ENCODE data around the gene TIMM13. TPM values are rescaled to one million over a fixed set of nuclear protein-coding genes. Genes with fewer than 3 reads are reported as not detected.
A peak's percentile ranks its signal among the peaks of the same experiment; 100 is the strongest.

The TIMM13 gene
- total and polyA plus RNA-seq, 10 of the 15 experiments (the other 5 are each of a cell fraction or from before 2014, with no cell fraction given), result 9.9 to 205 (median 63.6) TPM

DNA sequence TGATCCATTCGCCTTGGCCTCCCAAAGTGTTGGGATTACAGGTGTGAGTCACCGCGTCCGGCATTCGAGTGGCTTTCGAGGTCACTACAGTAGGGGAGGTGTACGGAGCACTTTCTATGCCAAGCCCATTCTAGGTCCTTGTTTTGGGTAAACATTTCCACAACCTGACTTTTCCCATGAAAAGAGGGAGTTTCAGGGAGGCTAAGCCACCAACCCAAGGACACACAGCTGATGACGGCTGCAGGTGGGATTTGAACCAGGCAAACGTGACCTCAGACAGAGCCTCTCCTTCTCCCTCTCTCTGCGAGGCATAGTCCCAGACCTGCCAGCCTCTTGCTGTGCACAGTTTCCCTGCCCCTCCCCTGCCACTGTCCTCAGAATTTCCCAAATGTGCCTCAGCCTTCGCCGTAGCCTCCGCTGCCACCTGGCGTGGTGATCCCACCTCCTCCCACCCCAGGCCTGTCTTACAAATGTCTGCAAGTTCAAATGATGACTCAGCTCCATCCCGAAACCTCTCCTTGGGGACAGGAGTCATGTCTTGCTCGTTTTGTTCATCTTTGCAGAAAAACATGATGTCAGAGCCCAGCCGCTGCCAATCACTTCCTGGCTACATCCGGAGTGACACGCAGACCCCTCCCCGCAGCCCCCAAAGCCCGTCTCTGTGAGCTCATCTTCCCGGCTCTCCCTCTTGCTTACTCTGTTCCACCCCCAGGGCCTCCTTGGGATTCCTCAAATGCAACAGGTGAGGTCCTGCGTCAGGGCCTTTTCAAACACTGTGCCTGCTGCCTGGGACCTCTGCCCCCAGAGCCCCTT, 41.9 kb upstream of the TIMM13 start (continued):
- TF ChIP-seq IKZF1 (conservative IDR thresholded peaks at IDR 0.05) (peak; percentile 64), MYB (IDR thresholded peaks at IDR 0.05; ENCODE audit: borderline replicate concordance, low read depth, low read length) (no peak), ETV6 (conservative IDR thresholded peaks at IDR 0.05 in 1 of 2, IDR thresholded peaks at IDR 0.05 in 1 of 2; ENCODE audit: borderline replicate concordance in 1 of 2, low read depth in 1 of 2) (peak in 1 of 2 experiments; percentile 53; a peak in 2 of 4 replicates), ATF2 (IDR thresholded peaks at IDR 0.05; ENCODE audit: low read length) (peak; percentile 11; the same call in 1 of the 2 replicates), NFYA (IDR thresholded peaks at IDR 0.05; ENCODE audit: borderline replicate concordance, low read depth, low read length) (no peak), NFIC (IDR thresholded peaks at IDR 0.05; ENCODE audit: low read depth, low read length) (peak; percentile 43; the same call in 1 of the 2 replicates), BACH1 (IDR thresholded peaks at IDR 0.05; ENCODE audit: borderline replicate concordance) (peak; percentile 57; the same call in 1 of the 2 replicates), GABPA (IDR thresholded peaks at IDR 0.05; ENCODE audit: low read depth) (no peak), PBX3 (IDR thresholded peaks at IDR 0.05; ENCODE audit: insufficient replicate concordance, low read depth, low read length) (peak; percentile 83), MEF2B (IDR thresholded peaks at IDR 0.05; ENCODE audit: partially characterized antibody, poor library complexity, severe bottlenecking) (no peak), ASH2L (IDR thresholded peaks at IDR 0.05; ENCODE audit: borderline replicate concordance, low read depth) (no peak), GATAD2B (conservative IDR thresholded peaks at IDR 0.05; ENCODE audit: low read depth) (no peak), YBX1 (IDR thresholded peaks at IDR 0.05) (no peak), KLF5 (IDR thresholded peaks at IDR 0.05; ENCODE audit: partially characterized antibody) (no peak)
- TF ChIP-seq, protein P1, sequence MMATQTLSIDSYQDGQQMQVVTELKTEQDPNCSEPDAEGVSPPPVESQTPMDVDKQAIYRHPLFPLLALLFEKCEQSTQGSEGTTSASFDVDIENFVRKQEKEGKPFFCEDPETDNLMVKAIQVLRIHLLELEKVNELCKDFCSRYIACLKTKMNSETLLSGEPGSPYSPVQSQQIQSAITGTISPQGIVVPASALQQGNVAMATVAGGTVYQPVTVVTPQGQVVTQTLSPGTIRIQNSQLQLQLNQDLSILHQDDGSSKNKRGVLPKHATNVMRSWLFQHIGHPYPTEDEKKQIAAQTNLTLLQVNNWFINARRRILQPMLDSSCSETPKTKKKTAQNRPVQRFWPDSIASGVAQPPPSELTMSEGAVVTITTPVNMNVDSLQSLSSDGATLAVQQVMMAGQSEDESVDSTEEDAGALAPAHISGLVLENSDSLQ (IDR thresholded peaks at IDR 0.05), result peak; percentile 95
- TF ChIP-seq, protein P2, sequence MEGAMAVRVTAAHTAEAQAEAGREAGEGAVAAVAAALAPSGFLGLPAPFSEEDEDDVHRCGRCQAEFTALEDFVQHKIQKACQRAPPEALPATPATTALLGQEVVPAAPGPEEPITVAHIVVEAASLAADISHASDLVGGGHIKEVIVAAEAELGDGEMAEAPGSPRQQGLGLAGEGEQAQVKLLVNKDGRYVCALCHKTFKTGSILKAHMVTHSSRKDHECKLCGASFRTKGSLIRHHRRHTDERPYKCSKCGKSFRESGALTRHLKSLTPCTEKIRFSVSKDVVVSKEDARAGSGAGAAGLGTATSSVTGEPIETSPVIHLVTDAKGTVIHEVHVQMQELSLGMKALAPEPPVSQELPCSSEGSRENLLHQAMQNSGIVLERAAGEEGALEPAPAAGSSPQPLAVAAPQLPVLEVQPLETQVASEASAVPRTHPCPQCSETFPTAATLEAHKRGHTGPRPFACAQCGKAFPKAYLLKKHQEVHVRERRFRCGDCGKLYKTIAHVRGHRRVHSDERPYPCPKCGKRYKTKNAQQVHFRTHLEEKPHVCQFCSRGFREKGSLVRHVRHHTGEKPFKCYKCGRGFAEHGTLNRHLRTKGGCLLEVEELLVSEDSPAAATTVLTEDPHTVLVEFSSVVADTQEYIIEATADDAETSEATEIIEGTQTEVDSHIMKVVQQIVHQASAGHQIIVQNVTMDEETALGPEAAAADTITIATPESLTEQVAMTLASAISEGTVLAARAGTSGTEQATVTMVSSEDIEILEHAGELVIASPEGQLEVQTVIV (IDR thresholded peaks at IDR 0.05; ENCODE audit: borderline replicate concordance, partially characterized antibody), result no peak
- TF ChIP-seq, protein P3, sequence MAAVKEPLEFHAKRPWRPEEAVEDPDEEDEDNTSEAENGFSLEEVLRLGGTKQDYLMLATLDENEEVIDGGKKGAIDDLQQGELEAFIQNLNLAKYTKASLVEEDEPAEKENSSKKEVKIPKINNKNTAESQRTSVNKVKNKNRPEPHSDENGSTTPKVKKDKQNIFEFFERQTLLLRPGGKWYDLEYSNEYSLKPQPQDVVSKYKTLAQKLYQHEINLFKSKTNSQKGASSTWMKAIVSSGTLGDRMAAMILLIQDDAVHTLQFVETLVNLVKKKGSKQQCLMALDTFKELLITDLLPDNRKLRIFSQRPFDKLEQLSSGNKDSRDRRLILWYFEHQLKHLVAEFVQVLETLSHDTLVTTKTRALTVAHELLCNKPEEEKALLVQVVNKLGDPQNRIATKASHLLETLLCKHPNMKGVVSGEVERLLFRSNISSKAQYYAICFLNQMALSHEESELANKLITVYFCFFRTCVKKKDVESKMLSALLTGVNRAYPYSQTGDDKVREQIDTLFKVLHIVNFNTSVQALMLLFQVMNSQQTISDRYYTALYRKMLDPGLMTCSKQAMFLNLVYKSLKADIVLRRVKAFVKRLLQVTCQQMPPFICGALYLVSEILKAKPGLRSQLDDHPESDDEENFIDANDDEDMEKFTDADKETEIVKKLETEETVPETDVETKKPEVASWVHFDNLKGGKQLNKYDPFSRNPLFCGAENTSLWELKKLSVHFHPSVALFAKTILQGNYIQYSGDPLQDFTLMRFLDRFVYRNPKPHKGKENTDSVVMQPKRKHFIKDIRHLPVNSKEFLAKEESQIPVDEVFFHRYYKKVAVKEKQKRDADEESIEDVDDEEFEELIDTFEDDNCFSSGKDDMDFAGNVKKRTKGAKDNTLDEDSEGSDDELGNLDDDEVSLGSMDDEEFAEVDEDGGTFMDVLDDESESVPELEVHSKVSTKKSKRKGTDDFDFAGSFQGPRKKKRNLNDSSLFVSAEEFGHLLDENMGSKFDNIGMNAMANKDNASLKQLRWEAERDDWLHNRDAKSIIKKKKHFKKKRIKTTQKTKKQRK (IDR thresholded peaks at IDR 0.05; ENCODE audit: low read depth, low read length), result no peak
